Activated CD4-positive, alpha-beta memory T cell treated with anti-CD3 and anti-CD28 coated beads for 36 hours (primary cell): ENCODE data around the gene ZNF891. TPM values are rescaled to one million over a fixed set of nuclear protein-coding genes. Genes with fewer than 3 reads are reported as not detected.

Source experiments
- CTCF ChIA-PET: fragments of 350-600 bp; sonication (Branson Sonifier 250); formaldehyde crosslinking; loops from one replicate; lab custom pipeline; 2021; ENCODE audit warnings: antibody characterized with exemption, inconsistent platforms; lab: Charles Lee
- POLR2A ChIA-PET: fragments of 350-600 bp; sonication (Branson Sonifier 250); formaldehyde crosslinking; loops from one replicate; lab custom pipeline; 2021; ENCODE audit warnings: antibody characterized with exemption; lab: Charles Lee
- DNase-seq: peaks from one replicate; pipeline ENCODE4 v3.0.0-alpha.2; 2020
- H3K27ac Mint-ChIP-seq: one replicate; pipeline ENCODE4 v1.8.0; 2021; ENCODE audit warnings: mixed read lengths
- H3K27me3 Mint-ChIP-seq: one replicate; pipeline ENCODE4 v1.8.0; 2021; ENCODE audit warnings: mixed read lengths
- H3K36me3 Mint-ChIP-seq: one replicate; pipeline ENCODE4 v1.8.0; 2021; ENCODE audit warnings: mixed read lengths
- H3K4me1 Mint-ChIP-seq: one replicate; pipeline ENCODE4 v1.8.0; 2021; ENCODE audit warnings: low read depth, mixed read lengths
- H3K4me3 Mint-ChIP-seq: one replicate; pipeline ENCODE4 v1.8.0; 2021; ENCODE audit warnings: mild to moderate bottlenecking, mixed read lengths
- H3K9me3 Mint-ChIP-seq: one replicate; pipeline ENCODE4 v1.8.0; 2021; ENCODE audit warnings: mixed read lengths
- intact Hi-C: fragments of 100-400 bp; cut with micrococcal nuclease; formaldehyde crosslinking; loops from one replicate; pipeline ENCODE4 v1.15.1; 2023
- total RNA-seq, 2 experiments: library from RNA; stranded (reverse); gene quantifications; one replicate each; pipeline ENCODE4 v1.2.3, GENCODE V29; 2021

The ZNF891 gene
- total RNA-seq = 1 to 10 TPM; 1.1 to 1.2 TPM

DNA sequence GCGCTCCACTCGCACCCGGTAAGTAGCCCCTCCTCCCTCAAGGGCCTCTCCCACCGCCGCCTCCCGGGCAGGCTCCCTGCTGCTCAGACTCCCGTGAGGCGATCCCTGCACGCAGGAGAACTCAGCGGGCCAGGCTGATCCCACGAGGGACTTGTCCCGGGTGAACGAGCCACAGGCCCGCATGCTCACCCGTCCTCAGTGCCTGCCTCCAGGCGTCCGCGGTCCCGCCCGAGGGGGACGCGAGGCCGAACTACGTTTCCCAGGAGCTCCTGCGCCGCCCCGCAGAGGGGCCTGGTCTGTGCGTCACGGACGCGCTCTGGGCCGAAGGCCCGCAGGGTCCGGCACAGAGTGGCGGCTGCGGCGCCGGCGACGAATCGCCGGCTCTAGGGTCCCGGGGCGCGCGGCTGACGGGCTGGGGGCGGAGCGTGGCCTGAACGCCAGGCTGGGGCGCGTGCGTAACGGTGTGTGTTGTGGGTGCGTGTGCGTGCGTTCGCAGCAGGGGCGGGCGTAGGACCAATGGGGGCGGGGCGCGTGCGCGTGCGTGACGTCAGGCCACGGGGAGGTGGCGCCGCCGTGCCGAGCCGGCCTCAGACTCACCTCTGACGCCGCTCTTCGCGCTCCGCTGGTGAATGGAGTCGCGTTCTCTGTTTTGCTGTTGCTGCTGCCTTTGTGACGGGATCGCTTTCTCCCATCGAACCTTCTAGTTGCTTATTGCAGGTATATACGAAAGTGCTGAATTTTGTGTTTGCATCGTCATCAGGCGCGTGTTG lies at the start of gene ZNF891, which contains the start of gene ZNF10:
Gene ZNF891 (minus strand): TSS at position 237 of the 770 bp plus-strand sequence. CDS start 8,356 bp downstream, outside the sequence.
Gene ZNF10 (plus strand): TSS at position 590 of the 770 bp plus-strand sequence. CDS start 13,866 bp downstream, outside the sequence.
- peak; percentile 98 for DNase-seq
- Mint-ChIP-seq H3K36me3 (peaks cover 78% of the 10 kb centered on the region), H3K27ac (peak within 1 kb of the TSS; percentile 96), H3K4me3 (peak within 1 kb of the TSS; percentile 97), H3K27me3 (no peaks in the 10 kb centered on the region), H3K4me1 (peaks cover 14% of the 10 kb centered on the region), H3K9me3 (peaks cover 61% of the 10 kb centered on the region)
- intact Hi-C loops = loop anchor here (1.0 to 5.0 kb wide), 7 partner anchors 50 to 368 kb away; partner anchors contain the start of genes ANKLE2, CHFR, ZNF140 and ZNF26
- POLR2A ChIA-PET = interaction anchor here (1.0 to 1.9 kb wide), 6 partner anchors 49 to 370 kb away, joined by 3 to 9 read pairs (median 3); partner anchors contain the start of genes ZNF26 and ZNF84
- CTCF ChIA-PET = interaction anchor here (1.0 kb wide), 1 partner anchor 50 kb away, joined by 4 read pairs; no protein-coding TSS in a partner anchor

DNA sequence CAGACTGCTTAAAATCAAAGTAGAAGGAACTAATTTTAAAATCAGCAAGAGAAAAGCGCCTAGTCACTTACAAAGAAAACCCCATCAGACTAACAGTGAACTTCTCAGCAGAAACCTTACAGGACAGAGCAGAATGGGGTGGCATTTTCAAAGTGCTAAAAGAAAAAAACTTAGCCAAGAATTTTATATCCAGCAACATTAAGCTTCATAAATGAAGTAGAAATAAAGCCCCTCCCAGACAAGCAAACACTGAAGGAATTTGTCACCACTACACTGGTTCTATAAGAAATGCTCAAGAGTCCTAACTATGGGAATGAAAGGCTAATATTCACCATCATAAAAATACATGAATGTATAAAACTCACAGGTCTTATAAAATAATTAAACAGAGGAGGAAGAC lies 44.8 kb upstream of the ZNF891 start:
- POLR2A ChIA-PET = no interaction called here
- H3K4me3 Mint-ChIP-seq = no peak overlapping the region
- no peaks in the 10 kb centered on the region for H3K27me3 Mint-ChIP-seq
- no peak for DNase-seq
- CTCF ChIA-PET = no interaction called here
- peaks cover 59% of the 10 kb centered on the region for H3K9me3 Mint-ChIP-seq
- H3K27ac Mint-ChIP-seq = no peak overlapping the region
- H3K4me1 Mint-ChIP-seq = no peaks in the 10 kb centered on the region
- peaks cover 33% of the 10 kb centered on the region for H3K36me3 Mint-ChIP-seq
- intact Hi-C loops = no loop called here

GRCh38 chr12:133172491-133172890 lies 42.4 kb upstream of the ZNF891 start:
- intact Hi-C loops = no loop called here
- Mint-ChIP-seq H3K27me3 (no peaks in the 10 kb centered on the region), H3K4me3 (no peak overlapping the region), H3K27ac (no peak overlapping the region), H3K9me3 (peaks cover 58% of the 10 kb centered on the region), H3K4me1 (no peaks in the 10 kb centered on the region), H3K36me3 (peaks cover 26% of the 10 kb centered on the region)
- no peak for DNase-seq
- CTCF ChIA-PET = no interaction called here
- POLR2A ChIA-PET = no interaction called here

DNA sequence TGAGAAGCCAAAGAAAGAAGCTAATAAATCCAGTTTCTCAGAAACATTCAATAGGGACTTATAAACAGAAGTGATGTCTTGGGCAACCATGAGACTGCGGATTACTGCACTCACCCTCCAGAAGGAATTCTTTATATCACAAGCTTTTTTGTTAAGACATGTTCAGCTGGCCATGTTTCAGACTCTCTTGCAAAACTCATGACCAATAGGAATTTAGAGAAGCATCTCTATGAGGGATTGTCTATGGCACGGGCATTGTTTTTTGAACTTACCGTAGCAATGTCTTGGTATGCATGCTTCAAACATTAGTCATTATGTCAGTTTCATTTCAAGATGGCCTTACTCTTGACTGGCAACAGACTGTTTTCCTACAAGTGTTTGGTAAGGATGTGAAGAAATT lies 35.7 kb upstream of the ZNF891 start:
- intact Hi-C loops = no loop called here
- CTCF ChIA-PET = no interaction called here
- Mint-ChIP-seq H3K36me3 (peaks cover 6% of the 10 kb centered on the region), H3K27me3 (no peaks in the 10 kb centered on the region), H3K9me3 (peaks cover 65% of the 10 kb centered on the region), H3K27ac (no peak overlapping the region), H3K4me3 (no peak overlapping the region), H3K4me1 (no peaks in the 10 kb centered on the region)
- no peak for DNase-seq
- POLR2A ChIA-PET = no interaction called here

GRCh38 chr12:133156125-133156690 lies 26.1 kb upstream of the ZNF891 start:
- ChIA-PET POLR2A (no interaction called here), CTCF (no interaction called here)
- DNase-seq = no peak
- Mint-ChIP-seq H3K4me1 (no peaks in the 10 kb centered on the region), H3K27ac (no peak overlapping the region), H3K27me3 (no peaks in the 10 kb centered on the region), H3K36me3 (peaks cover 81% of the 10 kb centered on the region), H3K9me3 (peaks cover 88% of the 10 kb centered on the region), H3K4me3 (no peak overlapping the region)
- intact Hi-C loops = no loop called here

DNA sequence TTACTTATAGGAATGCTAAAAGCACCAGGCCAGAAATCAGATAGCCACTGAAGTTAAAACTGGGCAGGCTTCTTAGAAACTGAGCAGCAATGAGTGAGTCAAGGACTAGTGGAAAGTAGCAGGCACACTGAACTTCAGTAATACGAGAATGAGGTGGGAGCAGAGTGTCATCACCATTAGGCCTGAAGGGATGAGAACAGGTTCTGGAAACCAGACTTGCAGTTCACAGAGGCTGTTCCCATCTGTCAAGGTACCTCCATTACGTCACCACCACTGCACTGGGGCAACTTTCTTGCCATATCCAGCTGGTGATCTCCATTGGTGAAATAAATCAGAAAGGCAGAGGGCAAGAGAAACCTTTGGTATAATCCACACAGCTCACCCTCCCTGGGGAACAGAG lies 15.9 kb upstream of the ZNF891 start:
- ChIA-PET CTCF (no interaction called here), POLR2A (no interaction called here)
- intact Hi-C loops = no loop called here
- peaks cover 82% of the 10 kb centered on the region for H3K36me3 Mint-ChIP-seq
- H3K4me1 Mint-ChIP-seq = no peaks in the 10 kb centered on the region
- DNase-seq = no peak
- no peaks in the 10 kb centered on the region for H3K27me3 Mint-ChIP-seq
- H3K9me3 Mint-ChIP-seq = peaks cover 74% of the 10 kb centered on the region
- H3K4me3 Mint-ChIP-seq = no peak overlapping the region
- H3K27ac Mint-ChIP-seq = no peak overlapping the region

GRCh38 chr12:133135747-133136146 lies 5.7 kb upstream of the ZNF891 start:
- intact Hi-C loops = no loop called here
- Mint-ChIP-seq H3K27me3 (no peaks in the 10 kb centered on the region), H3K9me3 (peaks cover 80% of the 10 kb centered on the region), H3K4me1 (peaks cover 9% of the 10 kb centered on the region), H3K4me3 (no peak overlapping the region), H3K27ac (no peak overlapping the region), H3K36me3 (peaks cover 89% of the 10 kb centered on the region)
- DNase-seq = no peak
- POLR2A ChIA-PET = no interaction called here
- CTCF ChIA-PET = no interaction called here

GRCh38 chr12:133130808-133131128 lies 694 bp upstream of the ZNF891 start:
- peak; percentile 63 for DNase-seq
- H3K36me3 Mint-ChIP-seq = peaks cover 78% of the 10 kb centered on the region

DNA sequence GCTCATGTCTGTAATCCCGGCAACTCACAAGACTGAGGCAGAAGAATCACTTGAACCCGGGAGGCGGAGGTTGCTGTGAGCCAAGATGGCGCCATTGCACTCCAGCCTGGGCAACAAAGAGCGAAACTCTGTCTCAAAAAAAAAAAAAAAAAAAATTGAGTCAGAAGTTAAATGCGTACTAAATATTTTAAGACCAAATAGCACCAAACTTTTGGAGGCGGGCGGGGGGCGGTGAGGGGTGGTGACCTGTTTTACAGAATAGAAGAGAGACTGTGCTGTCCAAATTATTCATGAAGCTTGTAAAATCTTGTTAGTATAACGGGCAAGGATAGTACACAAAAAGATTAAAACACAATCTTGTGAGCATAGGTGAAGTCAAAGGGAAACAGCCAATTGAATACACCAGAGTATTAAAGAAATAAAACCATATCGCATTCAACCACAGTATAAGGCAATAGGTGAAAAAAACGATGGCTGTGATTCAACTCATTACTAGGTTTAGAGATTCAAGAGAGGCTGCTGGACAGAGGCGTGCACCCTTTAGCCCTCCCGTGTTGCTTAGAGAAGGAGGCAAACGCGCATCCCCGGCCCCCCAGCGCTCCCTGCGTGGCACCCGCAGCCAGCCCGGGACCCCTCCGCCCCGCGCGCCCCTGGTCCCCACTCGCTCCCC lies 571 bp downstream of the ZNF891 start:
- Mint-ChIP-seq H3K9me3 (peaks cover 62% of the 10 kb centered on the region), H3K27ac (peak overlapping the region; percentile 96), H3K36me3 (peaks cover 78% of the 10 kb centered on the region), H3K27me3 (no peaks in the 10 kb centered on the region), H3K4me3 (peak overlapping the region; percentile 97), H3K4me1 (peaks cover 14% of the 10 kb centered on the region)
- POLR2A ChIA-PET = interaction anchor here (1.0 to 1.9 kb wide), 5 partner anchors 49 to 369 kb away, joined by 3 to 9 read pairs (median 3); partner anchors contain the start of genes ZNF26 and ZNF84
- intact Hi-C loops = loop anchor here (1.0 to 5.0 kb wide), 7 partner anchors 49 to 367 kb away; partner anchors contain the start of genes ANKLE2, CHFR, ZNF140 and ZNF26
- DNase-seq = peak; percentile 14
- CTCF ChIA-PET = interaction anchor here (1.0 kb wide), 1 partner anchor 50 kb away, joined by 4 read pairs; no protein-coding TSS in a partner anchor

More at GRCh38 chr12:133130808-133131128, 694 bp upstream of the ZNF891 start:
- peak overlapping the region; percentile 97 for H3K4me3 Mint-ChIP-seq
- peak overlapping the region; percentile 96 for H3K27ac Mint-ChIP-seq
- no peaks in the 10 kb centered on the region for H3K27me3 Mint-ChIP-seq
- POLR2A ChIA-PET = interaction anchor here (1.4 to 1.9 kb wide), 3 partner anchors 49 to 145 kb away, joined by 3 to 9 read pairs (median 3); partner anchors contain the start of gene ZNF26
- intact Hi-C loops = loop anchor here (1.0 to 5.0 kb wide), 7 partner anchors 50 to 368 kb away; partner anchors contain the start of genes ANKLE2, CHFR, ZNF140 and ZNF26
- H3K4me1 Mint-ChIP-seq = peaks cover 14% of the 10 kb centered on the region
- H3K9me3 Mint-ChIP-seq = peaks cover 61% of the 10 kb centered on the region
- CTCF ChIA-PET = no interaction called here

- CTCF ChIA-PET = no interaction called here
- Mint-ChIP-seq H3K27me3 (no peaks in the 10 kb centered on the region), H3K4me1 (peaks cover 3% of the 10 kb centered on the region)
These were observed 5.4 kb downstream of the ZNF891 start for GRCh38 chr12:133124674-133125073.

GRCh38 chr12:133120385-133121191 lies 9.5 kb downstream of the ZNF891 start:
- Mint-ChIP-seq H3K9me3 (peaks cover 85% of the 10 kb centered on the region), H3K4me3 (no peak overlapping the region), H3K27me3 (no peaks in the 10 kb centered on the region), H3K4me1 (no peaks in the 10 kb centered on the region), H3K27ac (no peak overlapping the region), H3K36me3 (peaks cover 88% of the 10 kb centered on the region)
- POLR2A ChIA-PET = interaction anchor here (0.5 kb wide), 1 partner anchor 17 kb away, joined by 3 read pairs; no protein-coding TSS in a partner anchor
- CTCF ChIA-PET = no interaction called here
- intact Hi-C loops = no loop called here
- DNase-seq = no peak

More at GRCh38 chr12:133124674-133125073, 5.4 kb downstream of the ZNF891 start:
- peaks cover 74% of the 10 kb centered on the region for H3K9me3 Mint-ChIP-seq
- H3K36me3 Mint-ChIP-seq = peaks cover 89% of the 10 kb centered on the region
- no peak for DNase-seq
- H3K27ac Mint-ChIP-seq = no peak overlapping the region
- intact Hi-C loops = no loop called here
- no peak overlapping the region for H3K4me3 Mint-ChIP-seq
- POLR2A ChIA-PET = no interaction called here
